Cortex of kidney (tissue), 1 donor: Measurements from ENCODE around the gene SMIM27.

Experiments used
- DNase-seq: peaks from one replicate; lab custom pipeline; 2025; lab: John Stamatoyannopoulos, UW

SMIM27 gene

GRCh38 chr9:32558408-32558934 is 6.3 kb downstream of the SMIM27 start:
- no peak for DNase-seq

GRCh38 chr9:32565967-32566366 is 13.8 kb downstream of the SMIM27 start:
- DNase-seq: no peak

- no peak for DNase-seq
These were observed 14.6 kb downstream of the SMIM27 start for GRCh38 chr9:32566770-32567169.

- DNase-seq: no peak
These were observed 18.1 kb downstream of the SMIM27 start for GRCh38 chr9:32570262-32570661.

- no peak for DNase-seq
These were observed 20.1 kb downstream of the SMIM27 start for GRCh38 chr9:32571969-32572899.

- no peak for DNase-seq
These were observed 20.9 kb downstream of the SMIM27 start, which contains the start of gene NDUFB6 for GRCh38 chr9:32572900-32573523. NDUFB6 (minus strand) TSS chr9:32573159; CDS start chr9:32573060, 99 bp downstream.

- DNase-seq: no peak
These were observed 21.7 kb downstream of the SMIM27 start for GRCh38 chr9:32573821-32574220.

GRCh38 chr9:32574858-32575257 is 22.7 kb downstream of the SMIM27 start:
- no peak for DNase-seq

GRCh38 chr9:32577316-32577715 is 25.2 kb downstream of the SMIM27 start:
- no peak for DNase-seq

- no peak for DNase-seq
These were observed 26.8 kb downstream of the SMIM27 start for GRCh38 chr9:32578976-32579375.

GRCh38 chr9:32579706-32580331 is 27.7 kb downstream of the SMIM27 start:
- DNase-seq: no peak

- no peak for DNase-seq
These were observed 28.6 kb downstream of the SMIM27 start for GRCh38 chr9:32580631-32581300.

- no peak for DNase-seq
These were observed 29.5 kb downstream of the SMIM27 start for GRCh38 chr9:32581512-32582143.

GRCh38 chr9:32584784-32585183 is 32.7 kb downstream of the SMIM27 start:
- no peak for DNase-seq

GRCh38 chr9:32587901-32588300 is 35.8 kb downstream of the SMIM27 start:
- DNase-seq: no peak

- DNase-seq: no peak
These were observed 37.1 kb downstream of the SMIM27 start for GRCh38 chr9:32589083-32589723.

GRCh38 chr9:32590476-32590875 is 38.3 kb downstream of the SMIM27 start:
- no peak for DNase-seq

GRCh38 chr9:32590898-32591297 is 38.8 kb downstream of the SMIM27 start:
- DNase-seq: no peak

- DNase-seq: no peak
These were observed 44.2 kb downstream of the SMIM27 start for GRCh38 chr9:32596096-32596865.

- DNase-seq: no peak
These were observed 44.8 kb downstream of the SMIM27 start for GRCh38 chr9:32596936-32597335.
